Esophagus squamous epithelium (tissue), 5 donors: ENCODE results near the gene ADAMTSL2. TPM values are rescaled to one million over a fixed set of nuclear protein-coding genes. Genes with fewer than 3 reads are reported as not detected.

ENCODE experiments used
- DNase-seq: peaks from one replicate; lab custom pipeline; 2025; lab: John Stamatoyannopoulos, UW
- H3K27ac ChIP-seq, 4 donors: fragments of 200-600 bp; sonication (generic); one replicate each; pipeline ENCODE4 v1.5.1; 2016 to 2019; ENCODE audit warnings: mild to moderate bottlenecking in 1 of 4
- H3K27me3 ChIP-seq, 4 donors: fragments of 200-600 bp; sonication (generic); 1 replicate in 3 of 4; 2 replicates in 1 of 4; pipeline versions ENCODE4 v1.5.1 to v1.6.0; 2017 to 2021; ENCODE audit warnings: antibody characterized with exemption in 1 of 4
- H3K36me3 ChIP-seq, 3 donors: fragments of 200-600 bp; sonication (generic); one replicate each; pipeline ENCODE4 v1.5.1; 2016 to 2019
- H3K4me1 ChIP-seq, 3 donors: fragments of 200-600 bp; sonication (generic); one replicate each; pipeline ENCODE4 v1.5.1; 2017 to 2019
- H3K4me3 ChIP-seq, 4 donors: fragments of 200-600 bp; sonication (generic); 1 replicate in 3 of 4; 2 replicates in 1 of 4; pipeline ENCODE4 v1.5.1; 2016 to 2019; ENCODE audit warnings: mild to moderate bottlenecking in 2 of 4, moderate library complexity in 1 of 4
- H3K9me3 ChIP-seq, 3 donors: fragments of 200-600 bp; sonication (generic); one replicate each; pipeline ENCODE4 v1.5.1; 2016 to 2019
- CTCF ChIP-seq, 6 experiments: fragments of 450-650 bp in 4 of 6; fragments of 200-600 bp in 2 of 6; sonication (generic) in 2 of 6; IDR thresholded peaks; one replicate each; pipeline ENCODE4 v1.5.1; 2016 to 2019; ENCODE audit warnings: antibody characterized with exemption in 6 of 6, mild to moderate bottlenecking in 4 of 6, moderate library complexity in 4 of 6
- POLR2A ChIP-seq, 4 donors: fragments of 450-650 bp; IDR thresholded peaks; one replicate each; pipeline ENCODE4 v1.6.1; 2017; ENCODE audit warnings: antibody characterized with exemption in 4 of 4, mild to moderate bottlenecking in 4 of 4, moderate library complexity in 3 of 4
- WGBS, 2 donors: methylation state at CpG; one replicate each; pipeline ENCODE4 v1.1.5; 2018; 5-methylcytosine and 5-hydroxymethylcytosine counted together
- intact Hi-C: fragments of 100-400 bp; cut with DNase I; formaldehyde crosslinking; loops from one replicate; pipeline ENCODE4 v1.15.0; 2022
- total RNA-seq, 4 donors: library from RNA; depleted of rRNA; stranded (reverse); fragments of >200 nt; gene quantifications; one replicate each; pipeline ENCODE4 v1.1.0, GENCODE V29; 2016
- donor health status: DM: yes; HTN: yes; CAD: no.

The ADAMTSL2 gene
- total RNA-seq, 4 donors from 2014 or later: 1.1 to 2.1 (median 1.4) TPM

- intact Hi-C loops: no loop called here
- peaks cover 22 to 49% (median 30%) of the 10 kb centered on the region in 3 donors for H3K4me1 ChIP-seq
- WGBS, 2 donors: 89% methylated on average over 10 of the region's 10 CpGs
Measured at GRCh38 chr9:133511607-133512006, 22.9 kb upstream of the ADAMTSL2 start.

GRCh38 chr9:133512253-133513213 lies 22.0 kb upstream of the ADAMTSL2 start:
- Histone ChIP-seq H3K4me3 (no peak overlapping the region), H3K4me1 (peaks cover 22 to 40% (median 27%) of the 10 kb centered on the region in 3 donors), H3K36me3 (no peaks in the 10 kb centered on the region), H3K9me3 (no peaks in the 10 kb centered on the region), H3K27ac (no peak overlapping the region), H3K27me3 (peaks cover 0 to 27% (median 0%) of the 10 kb centered on the region in 4 donors)
- 88 to 89% methylated on average over 12 of the region's 19 CpGs for WGBS, 2 donors
- no peak for TF ChIP-seq CTCF (IDR thresholded peaks at IDR 0.05)
- DNase-seq: no peak
- intact Hi-C loops: no loop called here

More at GRCh38 chr9:133511607-133512006, 22.9 kb upstream of the ADAMTSL2 start:
- Histone ChIP-seq H3K9me3 (no peaks in the 10 kb centered on the region), H3K36me3 (no peaks in the 10 kb centered on the region), H3K27ac (no peak overlapping the region), H3K27me3 (peaks cover 0 to 36% (median 0%) of the 10 kb centered on the region in 4 donors), H3K4me3 (no peak overlapping the region)
- DNase-seq: no peak
- no peak for TF ChIP-seq CTCF (IDR thresholded peaks at IDR 0.05)
- TF ChIP-seq POLR2A (IDR thresholded peaks at IDR 0.05): no peak

- intact Hi-C loops: no loop called here
- DNase-seq: no peak
- H3K36me3 ChIP-seq: no peaks in the 10 kb centered on the region
- H3K9me3 ChIP-seq: no peaks in the 10 kb centered on the region
- peaks cover 0 to 18% (median 0%) of the 10 kb centered on the region in 4 donors for H3K27me3 ChIP-seq
- H3K4me3 ChIP-seq: no peak overlapping the region
- no peak overlapping the region for H3K27ac ChIP-seq
- TF ChIP-seq POLR2A (IDR thresholded peaks at IDR 0.05): no peak
- TF ChIP-seq CTCF (IDR thresholded peaks at IDR 0.05): no peak
- peaks cover 22 to 38% (median 27%) of the 10 kb centered on the region in 3 donors for H3K4me1 ChIP-seq
- WGBS, 2 donors: 64 to 68% methylated on average over 6 to 18 of the region's 28 CpGs
Measured at GRCh38 chr9:133513214-133514100, 21.0 kb upstream of the ADAMTSL2 start.

GRCh38 chr9:133514460-133515239 lies 19.9 kb upstream of the ADAMTSL2 start:
- no peaks in the 10 kb centered on the region for H3K36me3 ChIP-seq
- 35 to 46% methylated on average over 6 to 11 of the region's 14 CpGs for WGBS, 2 donors
- H3K27me3 ChIP-seq: peaks cover 0 to 7% (median 0%) of the 10 kb centered on the region in 4 donors
- peaks cover 13 to 32% (median 16%) of the 10 kb centered on the region in 3 donors for H3K4me1 ChIP-seq
- intact Hi-C loops: no loop called here
- H3K9me3 ChIP-seq: no peaks in the 10 kb centered on the region
- no peak overlapping the region for H3K4me3 ChIP-seq
- H3K27ac ChIP-seq: no peak overlapping the region
- DNase-seq: no peak
- TF ChIP-seq CTCF (IDR thresholded peaks at IDR 0.05): no peak
- TF ChIP-seq POLR2A (IDR thresholded peaks at IDR 0.05): no peak
